PFSK-1 (cell line): ENCODE measurements around the gene VPS13A.

Source experiments
- POLR2AphosphoS5 ChIP-seq: IDR thresholded peaks from 2 replicates; pipeline ENCODE4 v1.6.1; 2012; ENCODE audit warnings: low read depth, mild to moderate bottlenecking, control low read depth, low read length, moderate library complexity
- REST ChIP-seq, 2 experiments: IDR thresholded peaks; 2 replicates each; pipeline versions ENCODE4 v1.6.1 to v1.8.0; 2011 to 2012; ENCODE audit warnings: low read depth in 2 of 2, low read length in 2 of 2, control low read depth in 1 of 2, inconsistent platforms in 1 of 2, mild to moderate bottlenecking in 1 of 2, moderate library complexity in 1 of 2; ENCODE audit not compliant: insufficient read depth in 1 of 2
- SIN3A ChIP-seq: IDR thresholded peaks from 2 replicates; pipeline ENCODE4 v1.6.1; 2012; ENCODE audit warnings: mild to moderate bottlenecking, low read length, moderate library complexity, borderline replicate concordance; ENCODE audit not compliant: insufficient read depth
- TAF1 ChIP-seq: IDR thresholded peaks from 2 replicates; pipeline ENCODE4 v1.6.1; 2012; ENCODE audit warnings: low read length, control low read depth, borderline replicate concordance; ENCODE audit not compliant: insufficient read depth

- TF ChIP-seq POLR2AphosphoS5 (no peak), REST (IDR thresholded peaks at IDR 0.05; ENCODE audit: insufficient read depth in 1 of 2, low read depth in 2 of 2, low read length in 2 of 2) (no peak), SIN3A (no peak), TAF1 (no peak)
Observed at GRCh38 chr9:77442436-77442835, 265.1 kb downstream of the VPS13A start.
